HG03025 (cell line): Measurements from ENCODE around the gene REXO1.

Experiments
- ATAC-seq: cut with Tn5 transposase; IDR thresholded peaks from one replicate; pipeline ENCODE4 v1.9.1; 2021; ENCODE audit warnings: mild to moderate bottlenecking, moderate library complexity; ENCODE audit not compliant: unreplicated experiment, low FRiP score

The REXO1 gene

DNA sequence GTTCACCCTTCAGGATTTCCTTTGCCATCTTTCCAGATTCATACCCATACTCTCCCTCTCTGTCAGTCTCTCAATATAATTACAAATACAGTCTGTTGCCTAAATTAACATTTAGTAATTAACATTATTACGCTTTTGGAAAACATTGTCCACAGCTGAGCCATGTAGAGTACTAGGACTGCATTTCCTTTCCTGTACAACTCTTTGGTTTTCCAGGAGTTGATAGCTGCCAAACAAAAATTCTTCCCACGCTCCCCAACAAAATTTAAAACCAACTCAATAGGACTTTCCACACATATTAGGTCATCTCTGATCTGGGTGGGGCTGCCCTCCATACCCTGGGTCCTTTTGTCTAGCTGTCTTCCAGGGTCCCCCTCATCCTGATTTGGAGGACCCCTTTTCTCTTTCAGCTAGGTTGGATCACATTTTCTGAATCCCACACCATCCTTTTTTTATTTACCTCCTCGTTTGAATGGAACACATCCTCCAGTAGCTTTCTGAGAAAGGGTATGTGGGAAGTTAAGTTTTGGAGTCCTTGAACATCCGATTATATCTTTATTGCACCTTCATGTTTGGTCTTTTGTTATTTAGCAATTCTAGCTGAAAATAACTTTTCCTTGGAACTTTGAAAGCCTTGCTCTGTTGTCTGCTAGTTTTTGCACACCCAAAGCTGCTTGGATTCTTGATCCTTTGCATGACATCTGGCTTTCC lies 77.3 kb downstream of the REXO1 start:
- no peak for ATAC-seq

DNA sequence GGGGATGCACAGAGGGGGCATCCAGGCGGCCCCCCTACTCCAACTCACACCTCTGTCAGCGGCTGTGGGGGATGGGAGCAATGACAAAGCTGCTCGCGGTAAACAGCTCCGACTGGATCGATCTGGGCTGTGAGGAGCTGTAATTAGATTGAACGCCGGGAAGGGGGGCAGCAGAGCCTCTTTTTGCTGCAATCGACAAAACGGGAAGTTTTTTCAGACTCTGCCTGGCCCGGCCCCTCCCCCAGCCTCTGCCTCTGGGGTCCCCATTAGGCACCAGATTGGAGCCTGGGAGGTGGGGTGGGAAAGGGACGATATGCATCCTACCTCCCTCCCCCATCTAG lies 78.7 kb downstream of the REXO1 start:
- ATAC-seq: no peak

DNA sequence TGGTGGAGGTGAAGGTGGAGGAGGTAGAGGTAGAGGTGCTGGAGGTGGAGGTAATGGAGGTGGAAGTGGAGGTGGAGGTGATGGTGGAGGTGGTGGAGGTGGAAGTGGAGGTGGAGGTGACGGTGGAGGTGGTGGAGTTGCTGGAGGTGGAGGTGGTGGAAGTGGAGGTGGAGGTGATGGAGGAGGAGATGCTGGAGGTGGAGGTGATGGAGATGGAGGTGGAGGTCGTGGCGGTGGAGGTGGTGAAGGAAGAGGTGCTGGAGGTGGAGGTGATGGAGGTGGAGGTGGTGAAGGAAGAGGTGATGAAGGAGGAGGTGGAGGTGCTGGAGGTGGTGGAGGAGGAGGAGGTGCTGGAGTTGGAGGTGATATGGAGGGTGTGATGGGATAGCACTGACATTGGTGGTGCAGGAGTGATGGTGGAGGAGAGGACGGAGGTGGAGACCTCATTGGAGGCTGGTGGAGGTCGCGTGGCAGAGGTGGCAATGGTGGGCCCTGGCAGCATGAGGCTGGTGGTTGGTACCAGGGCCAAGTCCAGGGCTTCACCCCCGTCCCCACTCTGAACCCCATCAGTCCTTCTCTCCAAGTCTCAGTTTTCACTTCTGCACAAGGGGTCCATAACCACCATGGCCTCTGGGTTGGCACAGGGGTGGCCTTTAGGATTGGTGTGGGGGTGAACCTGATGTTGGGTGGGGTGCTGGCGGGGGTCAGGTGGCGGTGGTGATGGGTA lies 79.2 kb downstream of the REXO1 start:
- ATAC-seq: no peak

DNA sequence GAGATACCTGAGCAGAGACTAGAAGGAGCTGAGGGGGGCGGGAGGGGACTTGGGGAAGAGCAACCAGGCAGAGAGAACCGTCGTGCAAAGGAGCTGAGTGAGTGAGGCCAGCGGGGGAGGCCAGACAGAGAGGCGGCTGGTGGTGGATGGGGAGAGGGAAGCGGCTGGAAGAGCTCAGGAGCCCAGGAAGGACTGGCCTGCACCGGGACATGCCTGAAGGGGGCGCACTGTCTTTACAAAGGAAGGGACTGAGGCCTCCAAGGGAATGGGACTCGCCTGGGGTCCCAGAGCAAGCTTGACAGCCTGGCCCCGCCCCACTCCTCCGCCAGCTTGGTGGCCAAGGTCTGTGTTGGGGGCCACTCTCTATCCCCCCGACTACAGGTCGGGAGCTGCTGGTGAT lies 80.0 kb downstream of the REXO1 start:
- no peak for ATAC-seq

DNA sequence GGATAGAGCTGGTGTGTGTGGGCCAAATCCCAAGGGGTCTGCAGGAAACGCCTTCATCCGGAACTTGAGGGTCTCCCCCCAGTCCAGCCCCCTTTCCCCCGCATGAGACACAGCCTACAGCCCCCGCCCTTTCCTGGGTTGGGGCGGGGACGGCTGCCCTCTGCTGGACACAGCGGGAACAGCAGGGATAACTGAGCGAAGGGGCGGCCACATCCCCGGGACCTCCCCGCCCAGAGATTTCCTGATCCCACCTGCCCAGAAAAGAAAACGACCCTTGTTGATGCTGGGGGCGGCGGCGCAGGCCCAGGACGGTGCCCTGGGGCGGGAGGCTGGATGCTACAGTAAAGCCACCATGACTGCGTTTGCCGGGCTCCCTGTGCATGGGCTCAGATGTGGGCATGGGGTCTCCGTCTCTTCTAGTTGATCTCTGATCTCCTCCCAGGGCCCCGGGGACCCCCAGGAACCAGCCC lies 80.8 kb downstream of the REXO1 start:
- no peak for ATAC-seq

DNA sequence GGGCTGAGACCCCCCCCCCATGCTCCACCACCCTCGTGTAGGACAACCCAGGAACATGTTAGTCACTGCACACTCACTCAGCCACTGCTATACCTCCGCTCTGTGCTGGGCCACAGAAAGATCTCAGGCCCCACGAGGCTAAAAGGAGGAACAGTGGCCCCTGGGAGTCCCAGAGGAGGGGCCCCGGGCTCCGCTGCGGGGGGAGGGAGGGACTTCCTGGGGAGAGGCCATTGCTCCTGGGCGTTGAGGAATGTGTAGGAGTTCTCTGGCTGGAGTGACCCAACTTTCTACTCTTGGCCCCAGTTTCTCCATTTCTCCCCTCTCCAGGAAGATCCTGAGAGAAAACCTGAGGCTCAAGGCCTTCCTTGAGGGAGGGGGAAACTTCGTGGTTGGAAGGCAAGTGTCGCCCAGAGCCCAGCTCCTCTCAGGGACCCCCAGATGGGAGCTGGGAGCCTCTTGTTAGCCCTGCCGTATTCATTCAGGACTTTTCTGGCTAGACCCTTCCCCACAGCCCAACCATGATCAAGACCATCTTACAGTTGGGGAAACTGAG lies 81.4 kb downstream of the REXO1 start:
- no peak for ATAC-seq

DNA sequence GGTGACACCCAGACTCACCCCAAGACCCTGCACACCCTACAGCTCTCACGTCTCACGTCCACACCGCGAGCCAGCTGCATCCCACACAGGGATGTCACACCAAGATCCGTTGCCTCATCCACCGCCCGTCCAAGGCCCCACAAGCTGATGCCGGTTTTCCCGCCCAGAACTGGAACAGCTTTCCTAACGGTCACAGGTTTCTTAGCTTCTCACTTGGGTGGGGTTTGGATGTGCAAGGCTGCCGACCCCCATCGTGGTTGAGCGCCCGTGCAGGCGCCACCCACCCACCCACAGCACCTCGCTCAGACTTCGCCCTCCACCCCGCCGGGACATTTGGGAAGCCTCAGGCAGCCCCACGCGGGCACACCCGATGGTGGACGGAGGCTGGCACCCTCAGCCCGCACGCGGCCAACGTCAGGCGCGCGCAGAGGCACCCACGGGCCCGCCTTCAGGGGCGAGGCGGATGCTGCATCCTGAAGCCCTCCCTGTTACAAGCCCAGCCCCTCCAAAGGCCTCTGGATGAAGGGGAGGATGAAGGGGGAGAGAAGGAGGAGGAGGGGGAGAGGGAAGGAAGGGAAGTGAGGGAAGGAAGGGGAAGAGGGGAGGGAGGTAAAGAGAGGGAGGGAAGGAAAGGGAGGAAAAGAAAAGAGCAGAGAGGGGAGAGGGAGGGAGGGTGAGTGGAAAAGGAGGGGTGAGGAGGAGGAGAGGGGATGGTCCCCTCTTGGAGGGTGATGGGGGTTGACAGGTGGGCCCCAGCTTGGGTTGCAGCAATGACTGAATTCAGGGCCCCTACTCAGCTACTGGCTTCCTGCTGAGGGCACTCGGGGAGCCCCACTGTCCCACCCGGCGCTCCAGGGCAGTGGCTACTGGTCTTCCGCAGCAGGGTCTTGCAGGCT lies 82.1 kb downstream of the REXO1 start:
- no peak for ATAC-seq
